Panc1 (cell line): Measurements from ENCODE around the gene CDCA7.

Experiments
- CTCF ChIP-seq: fragments of 450-650 bp; IDR thresholded peaks from 2 replicates; pipeline ENCODE4 v1.5.1; 2017; ENCODE audit warnings: mild to moderate bottlenecking
- POLR2AphosphoS5 ChIP-seq: IDR thresholded peaks from 2 replicates; pipeline ENCODE4 v1.6.1; 2012; ENCODE audit warnings: mild to moderate bottlenecking, low read depth, low read length, moderate library complexity
- SIN3A ChIP-seq: IDR thresholded peaks from 2 replicates; pipeline ENCODE4 v1.6.1; 2012; ENCODE audit warnings: low read depth, mild to moderate bottlenecking, low read length, moderate library complexity, borderline replicate concordance; ENCODE audit not compliant: insufficient read depth
- TCF7L2 ChIP-seq: IDR thresholded peaks from 2 replicates; pipeline ENCODE4 v1.6.1; 2011; ENCODE audit warnings: mild to moderate bottlenecking, low read depth, low read length, inconsistent platforms

- TF ChIP-seq CTCF (no peak), POLR2AphosphoS5 (no peak), SIN3A (no peak), TCF7L2 (no peak)
Observed at GRCh38 chr2:173388795-173389194, 34.1 kb downstream of the CDCA7 start.
